Measurements from ENCODE around the gene PTPN9. TPM values are rescaled to one million over a fixed set of nuclear protein-coding genes. Genes with fewer than 3 reads are reported as not detected.

Gene PTPN9
- total and polyA plus RNA-seq, 2 of the 13 experiments (the other 11 are each of a cell fraction or from before 2014, with no cell fraction given) = 16.6 to 19.9 TPM

GRCh38 chr15:75453703-75454470 lies 125.2 kb downstream of the PTPN9 start (continued):
- TF ChIP-seq ZNF678 (CRISPR knock-in tag; IDR thresholded peaks at IDR 0.05) = no peak
- TF ChIP-seq NR2F2 (IDR thresholded peaks at IDR 0.05; ENCODE audit: borderline replicate concordance, low read depth) = no peak
- no peak; the same call in 1 of the 2 replicates for TF ChIP-seq SNAI1 (CRISPR knock-in tag; IDR thresholded peaks at IDR 0.05; ENCODE audit: borderline replicate concordance)
- TF ChIP-seq ZFP41 (CRISPR knock-in tag; IDR thresholded peaks at IDR 0.05; ENCODE audit: borderline replicate concordance) = no peak
- no peak for TF ChIP-seq JARID2 (CRISPR knock-in tag; IDR thresholded peaks at IDR 0.05; ENCODE audit: insufficient replicate concordance)
- TF ChIP-seq KAT7 (CRISPR knock-in tag; IDR thresholded peaks at IDR 0.05; ENCODE audit: borderline replicate concordance) = peak; percentile 70; the same call in 1 of the 2 replicates
- no peak for TF ChIP-seq FOXA1 (IDR thresholded peaks at IDR 0.05)
- peak; percentile 53; the same call in 1 of the 2 replicates for TF ChIP-seq FOXA1 (CRISPR knock-in tag; IDR thresholded peaks at IDR 0.05)
- no peak for TF ChIP-seq ZNF781 (CRISPR knock-in tag; IDR thresholded peaks at IDR 0.05; ENCODE audit: borderline replicate concordance, not compliant biosample characterization)
- TF ChIP-seq MAFK (conservative IDR thresholded peaks at IDR 0.05 in 1 of 2, IDR thresholded peaks at IDR 0.05 in 1 of 2; ENCODE audit: low read length in 2 of 2) = no peak
- no peak for TF ChIP-seq AHDC1 (CRISPR knock-in tag; IDR thresholded peaks at IDR 0.05; ENCODE audit: borderline replicate concordance)
- no peak for TF ChIP-seq ZNF354B (CRISPR knock-in tag; IDR thresholded peaks at IDR 0.05)
- peak; percentile 14 for TF ChIP-seq SRSF1 (optimal IDR thresholded peaks at IDR 0.05; ENCODE audit: low read depth, low read length)
- no peak for TF ChIP-seq ZNF260 (CRISPR knock-in tag; IDR thresholded peaks at IDR 0.05; ENCODE audit: borderline replicate concordance, low read depth)
- TF ChIP-seq ZNF687 (CRISPR knock-in tag; IDR thresholded peaks at IDR 0.05) = peak; percentile 93
- TF ChIP-seq LBX2 (CRISPR knock-in tag; IDR thresholded peaks at IDR 0.05; ENCODE audit: borderline replicate concordance) = no peak; the same call in 1 of the 2 replicates

Measured in HepG2 (cell line).